Right renal cortex interstitium (tissue), 3 donors: ENCODE data around the gene KRTAP19-6. TPM values are rescaled to one million over a fixed set of nuclear protein-coding genes. Genes with fewer than 3 reads are reported as not detected.

Experiments
- polyA plus RNA-seq, 3 donors: library from polyadenylated mRNA; unstranded; fragments of 120-200 nt; gene quantifications; one replicate each; pipeline ENCODE4 v1.2.1, GENCODE V29; 2013; ENCODE audit not compliant: insufficient read length in 3 of 3

The KRTAP19-6 gene
- polyA plus RNA-seq, 3 donors: not detected

Other genes starting within 250 kb of the KRTAP19-6 start
- not detected for gene KRTAP26-1, start 221.5 kb downstream of the KRTAP19-6 start, polyA plus RNA-seq
- not detected for gene KRTAP27-1, start 204.2 kb downstream of the KRTAP19-6 start, polyA plus RNA-seq
- gene KRTAP23-1, start 193.3 kb downstream of the KRTAP19-6 start, polyA plus RNA-seq: not detected
- gene KRTAP13-2, start 169.6 kb downstream of the KRTAP19-6 start, polyA plus RNA-seq: not detected
- gene KRTAP13-1, start 145.8 kb downstream of the KRTAP19-6 start, polyA plus RNA-seq: not detected
- gene KRTAP13-3, start 115.9 kb downstream of the KRTAP19-6 start, polyA plus RNA-seq: not detected
- gene KRTAP13-4, start 111.6 kb downstream of the KRTAP19-6 start, polyA plus RNA-seq: not detected
- gene KRTAP15-1, start 101.6 kb downstream of the KRTAP19-6 start, polyA plus RNA-seq: not detected
- gene KRTAP19-1, start 61.5 kb downstream of the KRTAP19-6 start, polyA plus RNA-seq: not detected
- gene KRTAP19-2, start 54.4 kb downstream of the KRTAP19-6 start, polyA plus RNA-seq: not detected
- gene KRTAP19-3, start 49.9 kb downstream of the KRTAP19-6 start, polyA plus RNA-seq: not detected
- not detected for gene KRTAP19-4, start 44.7 kb downstream of the KRTAP19-6 start, polyA plus RNA-seq
- gene KRTAP19-5, start 39.7 kb downstream of the KRTAP19-6 start, polyA plus RNA-seq: not detected
- not detected for gene KRTAP19-7, start 19.4 kb upstream of the KRTAP19-6 start, polyA plus RNA-seq
- gene KRTAP22-2, start 48.5 kb upstream of the KRTAP19-6 start, polyA plus RNA-seq: not detected
- not detected for gene KRTAP6-3, start 50.6 kb upstream of the KRTAP19-6 start, polyA plus RNA-seq
- not detected for gene KRTAP6-2, start 57.0 kb upstream of the KRTAP19-6 start, polyA plus RNA-seq
- not detected for gene KRTAP22-1, start 59.2 kb upstream of the KRTAP19-6 start, polyA plus RNA-seq
- gene KRTAP6-1, start 72.1 kb upstream of the KRTAP19-6 start, polyA plus RNA-seq: not detected
- gene KRTAP20-1, start 74.6 kb upstream of the KRTAP19-6 start, polyA plus RNA-seq: not detected
- not detected for gene KRTAP20-4, start 78.8 kb upstream of the KRTAP19-6 start, polyA plus RNA-seq
- not detected for gene KRTAP20-2, start 93.3 kb upstream of the KRTAP19-6 start, polyA plus RNA-seq
- gene KRTAP20-3, start 101.0 kb upstream of the KRTAP19-6 start, polyA plus RNA-seq: not detected
- gene KRTAP21-3, start 176.9 kb upstream of the KRTAP19-6 start, polyA plus RNA-seq: not detected
- not detected for gene KRTAP21-2, start 205.4 kb upstream of the KRTAP19-6 start, polyA plus RNA-seq
- gene KRTAP21-1, start 213.6 kb upstream of the KRTAP19-6 start, polyA plus RNA-seq: not detected